Measurements from ENCODE around the gene ATP2B1.

- TF ChIP-seq POLR2AphosphoS5 (IDR thresholded peaks at IDR 0.05) (no peak), POLR2A (IDR thresholded peaks at IDR 0.05) (no peak), CTCF (IDR thresholded peaks at IDR 0.05) (no peak), EP300 (IDR thresholded peaks at IDR 0.05) (no peak)
These were observed 17.7 kb downstream of the ATP2B1 start for GRCh38 chr12:89690925-89691324.
